NCI-H82 treated with DMSO at 0.1 percent for 48 hours (cell line): ENCODE measurements around the gene NFIB.
A peak's percentile ranks its signal among the peaks of the same experiment; 100 is the strongest.

Experiments used
- DNase-seq: peaks from one replicate; lab custom pipeline; 2025; ENCODE audit not compliant: unreplicated experiment; lab: John Stamatoyannopoulos, UW

NFIB gene

GRCh38 chr9:14307989-14308852, 5.7 kb downstream of the NFIB start:
- no peak for DNase-seq

- peak; percentile 31 for DNase-seq
These were observed 7.0 kb downstream of the NFIB start for GRCh38 chr9:14306672-14307660.

- DNase-seq = no peak
These were observed 7.8 kb downstream of the NFIB start for GRCh38 chr9:14306188-14306587.

- DNase-seq = no peak
These were observed 9.7 kb downstream of the NFIB start for GRCh38 chr9:14304259-14304658.

GRCh38 chr9:14303521-14303920, 10.4 kb downstream of the NFIB start:
- DNase-seq = no peak

- DNase-seq = no peak
These were observed 10.8 kb downstream of the NFIB start for GRCh38 chr9:14303100-14303499.

GRCh38 chr9:14302405-14302804, 11.5 kb downstream of the NFIB start:
- DNase-seq = no peak

GRCh38 chr9:14301583-14302021, 12.3 kb downstream of the NFIB start:
- DNase-seq = no peak

- no peak for DNase-seq
These were observed 12.9 kb downstream of the NFIB start for GRCh38 chr9:14301006-14301405.

- no peak for DNase-seq
These were observed 13.4 kb downstream of the NFIB start for GRCh38 chr9:14300588-14300987.

GRCh38 chr9:14300040-14300439, 13.9 kb downstream of the NFIB start:
- DNase-seq = no peak

GRCh38 chr9:14298601-14299022, 15.3 kb downstream of the NFIB start:
- no peak for DNase-seq

- no peak for DNase-seq
These were observed 17.3 kb downstream of the NFIB start for GRCh38 chr9:14296495-14297113.

GRCh38 chr9:14294659-14295058, 19.3 kb downstream of the NFIB start:
- no peak for DNase-seq

- peak; percentile 40 for DNase-seq
These were observed 20.1 kb downstream of the NFIB start for GRCh38 chr9:14293801-14294200.

- no peak for DNase-seq
These were observed 21.7 kb downstream of the NFIB start for GRCh38 chr9:14292181-14292739.

GRCh38 chr9:14289916-14290315, 24.0 kb downstream of the NFIB start:
- DNase-seq = no peak

GRCh38 chr9:14288433-14288832, 25.5 kb downstream of the NFIB start:
- DNase-seq = no peak

- DNase-seq = no peak
These were observed 27.8 kb downstream of the NFIB start for GRCh38 chr9:14286121-14286520.

GRCh38 chr9:14283276-14283675, 30.7 kb downstream of the NFIB start:
- no peak for DNase-seq

- no peak for DNase-seq
These were observed 32.1 kb downstream of the NFIB start for GRCh38 chr9:14281876-14282275.
